HUDEP-2 (cell line): ENCODE data around the gene ERC2.

Experiments used
- DNase-seq, 76 experiments: peaks; one replicate each; lab custom pipeline; 2025; ENCODE audit not compliant: unreplicated experiment in 76 of 76; lab: John Stamatoyannopoulos, UW

ERC2 gene

GRCh38 chr3:55782351-55782750 is 685.9 kb downstream of the ERC2 start:
- DNase-seq: no peak

DNA sequence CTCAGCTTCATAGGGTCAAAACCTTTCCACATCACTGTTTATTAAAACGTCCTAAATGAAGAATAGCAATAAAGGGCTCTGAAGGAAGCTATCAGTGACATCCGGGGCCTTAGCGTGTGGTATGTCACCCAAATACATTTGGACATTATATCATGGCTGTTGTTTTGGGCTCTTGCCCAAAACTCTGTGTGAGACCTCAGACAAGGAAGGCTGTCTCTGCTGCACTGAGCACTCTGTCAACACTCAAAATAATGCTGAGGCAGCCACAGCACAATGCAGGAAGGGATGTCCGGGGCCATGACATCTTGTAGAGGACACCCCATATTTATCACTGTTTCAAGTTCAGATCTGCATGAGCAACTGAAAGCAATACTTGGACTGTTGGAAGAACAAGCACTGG is 687.4 kb downstream of the ERC2 start:
- no peak for DNase-seq

GRCh38 chr3:55779543-55779942 is 688.7 kb downstream of the ERC2 start:
- DNase-seq: no peak

- DNase-seq: no peak
These were observed 692.7 kb downstream of the ERC2 start for GRCh38 chr3:55775366-55776154.

DNA sequence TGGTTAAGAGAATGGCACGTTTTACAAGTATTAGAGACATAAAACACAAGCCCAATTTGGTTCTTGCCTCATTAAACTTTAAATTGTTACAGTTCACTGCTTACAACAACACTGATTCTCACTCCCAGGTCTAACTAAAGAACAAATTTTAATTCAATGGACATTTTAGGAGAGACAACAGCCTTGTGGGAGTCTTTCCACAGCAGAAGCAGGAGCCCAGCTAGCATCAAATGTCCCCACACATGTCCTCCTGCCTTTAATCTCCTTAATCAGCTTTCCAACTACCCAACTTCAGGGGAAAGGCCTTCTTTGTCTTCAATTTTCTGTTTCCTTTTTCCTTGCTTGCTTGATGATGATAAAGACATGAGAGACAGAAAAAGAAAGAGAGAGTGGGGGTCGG is 693.4 kb downstream of the ERC2 start:
- DNase-seq: no peak

- no peak for DNase-seq
These were observed 696.8 kb downstream of the ERC2 start for GRCh38 chr3:55771503-55771902.

GRCh38 chr3:55770077-55770476 is 698.2 kb downstream of the ERC2 start:
- DNase-seq: no peak

DNA sequence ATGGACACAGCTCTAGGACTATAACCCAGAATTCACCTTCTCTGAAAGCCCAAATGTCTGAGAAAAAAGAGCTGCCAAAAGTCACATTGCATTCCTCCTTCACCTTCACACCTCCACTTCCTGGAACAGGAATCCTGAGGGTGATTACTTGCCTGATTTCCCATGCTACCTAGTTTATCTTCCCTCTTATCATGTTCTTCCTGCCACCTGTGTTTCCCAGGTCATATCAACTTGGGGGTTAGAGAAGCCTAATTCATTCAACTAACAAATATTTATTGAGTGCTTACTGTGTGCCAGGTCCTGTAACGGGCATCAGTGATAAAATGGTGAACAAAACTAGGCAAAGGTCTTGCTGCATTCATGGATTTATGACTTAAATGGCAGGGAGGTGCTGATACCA is 701.5 kb downstream of the ERC2 start:
- no peak for DNase-seq

DNA sequence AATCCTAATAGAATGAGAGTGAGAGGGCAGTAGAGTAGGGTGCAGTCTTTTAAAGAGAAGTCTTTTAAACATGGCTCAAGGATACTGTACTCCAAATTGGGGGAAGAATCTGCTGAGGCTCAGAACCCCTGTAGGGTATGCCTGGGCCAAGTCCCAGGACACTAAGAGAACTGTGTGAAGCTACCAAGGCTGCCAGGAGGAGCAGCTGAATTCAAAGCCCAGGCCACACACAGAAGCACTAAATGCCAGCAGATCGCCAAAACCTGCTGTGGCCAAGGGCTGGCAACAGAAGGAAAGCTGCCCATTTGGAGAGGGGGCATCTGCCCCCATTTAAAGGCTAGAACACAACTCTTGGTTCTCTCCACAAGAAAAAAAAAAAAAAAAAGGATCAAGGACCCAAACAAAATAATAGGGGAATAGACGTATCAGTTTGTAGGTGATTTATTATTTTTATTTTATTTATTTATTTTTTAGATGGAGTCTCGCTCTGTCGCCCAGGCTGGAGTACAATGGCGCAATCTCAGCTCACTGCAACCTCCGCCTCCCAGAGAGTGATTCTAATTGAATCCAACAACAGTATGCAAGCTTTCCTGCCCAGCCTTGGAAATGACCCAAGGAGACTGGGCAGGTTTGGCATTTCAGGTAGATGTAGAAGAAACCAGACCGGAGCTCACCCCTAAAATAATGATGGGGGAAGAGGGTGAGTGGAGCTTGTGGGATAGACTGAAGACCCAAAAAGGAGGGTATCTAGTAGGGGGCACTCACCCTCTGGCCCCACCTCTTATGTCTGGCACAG is 702.2 kb downstream of the ERC2 start:
- no peak for DNase-seq

DNA sequence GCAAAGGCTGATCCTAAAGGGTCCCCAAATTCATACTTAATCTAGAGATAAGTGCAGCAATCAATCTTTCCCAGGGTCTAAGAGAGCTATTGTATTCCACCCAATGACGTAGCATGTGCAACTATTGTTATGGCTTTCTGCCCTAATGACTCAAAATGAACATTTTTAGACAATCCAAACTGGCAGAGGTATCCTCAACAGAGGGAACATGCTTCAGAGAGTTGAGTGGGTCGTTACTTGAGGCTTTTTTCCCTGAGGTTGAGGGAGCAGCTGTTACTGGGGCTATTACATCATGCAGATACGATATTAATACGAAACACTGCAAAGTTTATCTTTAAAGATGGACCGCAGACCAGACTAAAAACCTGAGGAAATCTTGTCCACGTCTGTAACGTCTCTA is 702.9 kb downstream of the ERC2 start:
- no peak for DNase-seq

GRCh38 chr3:55756976-55757375 is 711.3 kb downstream of the ERC2 start:
- DNase-seq: no peak

DNA sequence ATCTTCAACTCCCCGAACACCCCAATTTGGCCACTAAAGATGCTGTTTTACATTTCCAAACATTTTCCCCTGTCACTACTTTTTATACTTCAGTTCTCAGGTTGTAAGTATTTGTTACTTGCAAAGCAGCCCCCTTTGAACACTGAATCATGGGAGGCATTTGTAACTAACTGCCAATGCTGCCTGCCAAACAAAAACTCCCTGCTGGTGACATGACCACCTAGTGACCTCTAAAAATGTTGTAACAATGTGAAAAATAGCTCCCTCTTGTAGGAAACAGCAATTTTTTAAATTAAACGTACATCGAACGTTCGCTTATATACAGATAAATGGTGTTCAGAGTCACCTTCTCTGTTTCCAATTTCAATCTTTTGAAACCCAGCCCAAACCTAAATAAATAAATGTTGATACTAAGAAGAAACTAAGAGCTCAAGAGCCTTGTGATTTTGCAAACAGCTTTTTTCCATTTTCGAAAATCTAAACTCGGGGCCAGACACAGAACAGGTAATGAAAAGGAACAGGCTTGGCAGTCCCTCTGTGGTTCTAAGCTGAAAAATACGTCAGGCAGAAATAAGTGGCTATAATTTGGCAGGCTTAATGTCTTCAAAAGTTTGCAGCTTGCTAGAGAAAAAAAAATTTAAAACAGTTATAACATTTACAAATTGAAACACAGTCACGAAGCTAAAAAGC is 712.6 kb downstream of the ERC2 start:
- no peak for DNase-seq

GRCh38 chr3:55752911-55753310 is 715.4 kb downstream of the ERC2 start:
- DNase-seq: no peak

DNA sequence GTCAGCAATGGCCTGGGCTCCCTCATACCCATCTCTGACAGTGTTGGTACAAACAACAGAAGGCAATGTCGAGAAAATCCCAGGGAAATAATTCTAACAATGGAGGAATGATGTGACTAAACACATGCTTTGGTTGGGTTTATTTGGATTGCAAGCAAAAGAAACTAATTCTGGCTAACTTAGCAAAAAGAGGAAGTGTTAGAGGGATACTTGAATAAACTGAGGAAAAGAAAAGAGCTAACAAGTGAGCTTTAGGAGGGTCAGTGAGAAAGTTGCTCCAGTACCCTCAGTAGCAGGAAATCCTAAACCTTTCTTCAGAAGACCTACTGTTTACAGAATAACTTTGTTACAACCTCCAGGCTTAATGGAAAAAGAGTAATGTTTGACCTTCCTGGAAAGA is 716.5 kb downstream of the ERC2 start:
- DNase-seq: no peak

GRCh38 chr3:55750525-55750924 is 717.7 kb downstream of the ERC2 start:
- DNase-seq: no peak

GRCh38 chr3:55749036-55749435 is 719.2 kb downstream of the ERC2 start:
- no peak for DNase-seq

DNA sequence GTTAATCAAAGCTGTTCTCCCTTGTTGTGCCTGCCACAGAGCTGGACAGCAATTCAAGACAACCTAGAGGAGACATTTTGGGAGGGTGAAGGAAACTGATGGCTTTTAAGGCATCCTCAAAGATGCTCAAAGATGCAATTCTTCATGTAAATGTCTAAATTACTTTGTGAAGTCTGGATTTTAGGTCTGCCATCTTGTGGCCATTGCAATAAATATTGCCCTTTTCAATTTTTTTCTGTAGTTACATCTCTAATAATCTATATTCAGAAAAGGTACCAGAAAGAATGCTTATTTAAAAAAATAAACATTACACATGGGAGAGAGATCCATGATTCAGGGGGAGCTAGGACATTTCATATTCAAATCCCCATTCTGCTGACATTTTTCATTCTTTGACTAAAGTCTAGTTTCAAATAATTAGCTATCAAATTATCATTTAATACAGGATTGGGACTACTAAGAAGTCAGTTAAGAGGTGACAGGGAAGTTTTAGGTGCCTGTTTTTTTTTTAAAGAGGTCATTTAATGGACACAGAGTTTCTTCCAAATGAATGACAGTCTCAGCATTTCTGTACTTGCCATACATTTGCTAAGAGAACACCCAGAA is 721.4 kb downstream of the ERC2 start:
- no peak for DNase-seq

DNA sequence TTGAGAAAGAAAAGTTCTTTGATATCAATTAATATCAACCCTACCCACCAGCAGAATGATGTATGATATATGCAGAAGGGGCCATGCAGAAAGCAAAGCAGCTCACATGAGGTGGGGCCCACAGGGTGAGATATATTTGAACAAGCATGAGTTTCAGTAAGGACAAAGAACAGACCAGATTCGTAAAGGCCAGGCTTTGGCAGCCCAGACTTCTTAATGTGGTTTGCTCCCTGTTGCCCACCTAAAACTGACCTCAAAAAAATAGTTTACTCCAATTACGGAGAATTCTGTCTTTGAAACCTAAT is 725.5 kb downstream of the ERC2 start:
- DNase-seq: no peak

- DNase-seq: no peak
These were observed 726.0 kb downstream of the ERC2 start for GRCh38 chr3:55742022-55742831.

GRCh38 chr3:55737186-55737585 is 731.1 kb downstream of the ERC2 start:
- DNase-seq: no peak

GRCh38 chr3:55735976-55736375 is 732.3 kb downstream of the ERC2 start:
- DNase-seq: no peak
